Breast epithelium (tissue), 4 donors: ENCODE results near the gene IL1RL2. TPM values are rescaled to one million over a fixed set of nuclear protein-coding genes. Genes with fewer than 3 reads are reported as not detected.

Experiments used
- DNase-seq, 2 donors: peaks; one replicate each; pipeline ENCODE4 v3.0.0-alpha.2; 2019; ENCODE audit warnings: low spot score in 2 of 2
- H3K27ac ChIP-seq, 2 donors: fragments of 200-600 bp; sonication (generic) in 1 of 2; one replicate each; pipeline ENCODE4 v1.5.1; 2016 to 2019; ENCODE audit warnings: mild to moderate bottlenecking in 1 of 2
- H3K27me3 ChIP-seq, 2 donors: fragments of 200-600 bp; sonication (generic) in 1 of 2; one replicate each; pipeline versions ENCODE4 v1.5.1 to v1.6.0; 2017 to 2019; ENCODE audit warnings: control low read depth in 1 of 2, mild to moderate bottlenecking in 1 of 2
- H3K36me3 ChIP-seq: fragments of 200-600 bp; one replicate; pipeline ENCODE4 v1.5.1; 2019
- H3K4me1 ChIP-seq, 2 donors: fragments of 200-600 bp; sonication (generic); one replicate each; pipeline ENCODE4 v1.5.1; 2016 to 2019; ENCODE audit warnings: control low read depth in 1 of 2
- H3K4me3 ChIP-seq, 3 donors: fragments of 200-600 bp; sonication (generic); 1 replicate in 2 of 3; 2 replicates in 1 of 3; pipeline ENCODE4 v1.5.1; 2016 to 2019; ENCODE audit warnings: mild to moderate bottlenecking in 3 of 3, moderate library complexity in 2 of 3
- H3K9me3 ChIP-seq, 2 donors: fragments of 200-600 bp; sonication (generic) in 1 of 2; one replicate each; pipeline ENCODE4 v1.5.1; 2016 to 2019; ENCODE audit warnings: control low read depth in 1 of 2
- CTCF ChIP-seq, 3 donors: fragments of 450-650 bp; IDR thresholded peaks; one replicate each; pipeline ENCODE4 v1.5.1; 2016 to 2017; ENCODE audit warnings: antibody characterized with exemption in 3 of 3, mild to moderate bottlenecking in 3 of 3, moderate library complexity in 3 of 3
- POLR2A ChIP-seq: fragments of 450-650 bp; IDR thresholded peaks from one replicate; pipeline ENCODE4 v1.6.1; 2016; ENCODE audit warnings: antibody characterized with exemption, mild to moderate bottlenecking, moderate library complexity
- POLR2AphosphoS5 ChIP-seq, 3 donors: sonication (generic); formaldehyde crosslinking; IDR thresholded peaks; one replicate each; pipeline ENCODE4 v1.6.1; 2017; ENCODE audit warnings: antibody characterized with exemption in 3 of 3
- intact Hi-C: fragments of 100-400 bp; cut with DNase I; formaldehyde crosslinking; loops from one replicate; pipeline ENCODE4 v1.15.1; 2023; ENCODE audit warnings: low total_unique reads
- total RNA-seq, 3 donors: library from RNA; depleted of rRNA; stranded (reverse); fragments of >200 nt; gene quantifications; one replicate each; pipeline ENCODE4 v1.1.0, GENCODE V29; 2016

The IL1RL2 gene
- total RNA-seq, 3 donors from 2014 or later, result 1.9 to 5.9 (median 2.3) TPM

GRCh38 chr2:102159295-102159694 lies 27.5 kb upstream of the IL1RL2 start:
- Histone ChIP-seq H3K27me3 (no peaks in the 10 kb centered on the region), H3K27ac (peak overlapping the region; percentile 16 to 44), H3K4me1 (peaks cover 11 to 22% of the 10 kb centered on the region in 2 donors), H3K36me3 (no peaks in the 10 kb centered on the region), H3K9me3 (no peaks in the 10 kb centered on the region), H3K4me3 (no peak overlapping the region)
- TF ChIP-seq POLR2A, result no peak
- no peak for TF ChIP-seq CTCF (IDR thresholded peaks at IDR 0.05)
- no peak for TF ChIP-seq POLR2AphosphoS5 (IDR thresholded peaks at IDR 0.05)
- intact Hi-C loops, result no loop called here
- DNase-seq, result no peak

- peak in 1 of 2 donors; percentile 44 for DNase-seq
- H3K4me3 ChIP-seq, result no peak overlapping the region
- peaks cover 0 to 22% of the 10 kb centered on the region in 2 donors for H3K4me1 ChIP-seq
- no peaks in the 10 kb centered on the region for H3K27me3 ChIP-seq
- intact Hi-C loops, result no loop called here
- H3K27ac ChIP-seq, result peak overlapping the region; percentile 22 to 50
- H3K36me3 ChIP-seq, result no peaks in the 10 kb centered on the region
- no peaks in the 10 kb centered on the region for H3K9me3 ChIP-seq
- TF ChIP-seq CTCF (IDR thresholded peaks at IDR 0.05), result peak in 2 of 3 donors; percentile 62 to 68
- TF ChIP-seq POLR2AphosphoS5 (IDR thresholded peaks at IDR 0.05), result no peak
Measured at GRCh38 chr2:102166189-102166845, 20.5 kb upstream of the IL1RL2 start.

- TF ChIP-seq POLR2AphosphoS5 (IDR thresholded peaks at IDR 0.05) (no peak), CTCF (IDR thresholded peaks at IDR 0.05) (no peak), POLR2A (no peak)
- H3K4me3 ChIP-seq, result no peak overlapping the region
- no peaks in the 10 kb centered on the region for H3K9me3 ChIP-seq
- intact Hi-C loops, result no loop called here
- no peaks in the 10 kb centered on the region for H3K27me3 ChIP-seq
- no peak for DNase-seq
- H3K36me3 ChIP-seq, result no peaks in the 10 kb centered on the region
- H3K27ac ChIP-seq, result no peak overlapping the region
- H3K4me1 ChIP-seq, result peaks cover 0 to 12% of the 10 kb centered on the region in 2 donors
Measured at GRCh38 chr2:102168026-102168771, 18.6 kb upstream of the IL1RL2 start.

- no peak for DNase-seq
- intact Hi-C loops, result no loop called here
- no peaks in the 10 kb centered on the region for H3K27me3 ChIP-seq
- H3K9me3 ChIP-seq, result no peaks in the 10 kb centered on the region
- TF ChIP-seq POLR2A, result no peak
- no peak for TF ChIP-seq CTCF (IDR thresholded peaks at IDR 0.05)
- no peak for TF ChIP-seq POLR2AphosphoS5 (IDR thresholded peaks at IDR 0.05)
- H3K36me3 ChIP-seq, result no peaks in the 10 kb centered on the region
- no peak overlapping the region for H3K27ac ChIP-seq
- H3K4me3 ChIP-seq, result no peak overlapping the region
- H3K4me1 ChIP-seq, result no peaks in the 10 kb centered on the region
Measured at GRCh38 chr2:102171946-102172345, 14.9 kb upstream of the IL1RL2 start.

- no peak overlapping the region for H3K4me3 ChIP-seq
- no peaks in the 10 kb centered on the region for H3K36me3 ChIP-seq
- H3K27ac ChIP-seq, result no peak overlapping the region
- H3K9me3 ChIP-seq, result no peaks in the 10 kb centered on the region
- TF ChIP-seq POLR2AphosphoS5 (IDR thresholded peaks at IDR 0.05), result no peak
- no peak for TF ChIP-seq POLR2A
- no peak for TF ChIP-seq CTCF (IDR thresholded peaks at IDR 0.05)
- H3K4me1 ChIP-seq, result no peaks in the 10 kb centered on the region
- intact Hi-C loops, result no loop called here
- DNase-seq, result no peak
- H3K27me3 ChIP-seq, result no peaks in the 10 kb centered on the region
Measured at GRCh38 chr2:102172745-102173144, 14.1 kb upstream of the IL1RL2 start.
